H9 (cell line): ENCODE data around the gene ZBTB16. TPM values are rescaled to one million over a fixed set of nuclear protein-coding genes. Genes with fewer than 3 reads are reported as not detected.

Experiments
- DNase-seq: peaks from one replicate; pipeline ENCODE4 v3.0.0-alpha.2; 2017
- H2AFZ ChIP-seq: one replicate; pipeline ENCODE4 v1.6.1; 2013; ENCODE audit warnings: mild to moderate bottlenecking, low read length, control low read depth, moderate library complexity
- H2AK5ac ChIP-seq: 2 replicates; pipeline ENCODE4 v1.6.1; 2013; ENCODE audit warnings: low read length, control low read depth, mixed read lengths; ENCODE audit not compliant: insufficient read length
- H2BK120ac ChIP-seq: one replicate; pipeline ENCODE4 v1.6.1; 2013; ENCODE audit warnings: low read depth, mild to moderate bottlenecking, low read length, control low read depth, inconsistent platforms; ENCODE audit not compliant: poor library complexity, severe bottlenecking
- H2BK12ac ChIP-seq: 2 replicates; pipeline ENCODE4 v1.6.1; 2013; ENCODE audit warnings: low read length, control low read depth, mixed read lengths, low read depth; ENCODE audit not compliant: insufficient read length
- H2BK15ac ChIP-seq: 2 replicates; pipeline ENCODE4 v1.6.1; 2013; ENCODE audit warnings: low read depth, low read length, control low read depth
- H2BK20ac ChIP-seq: one replicate; pipeline ENCODE4 v1.6.1; 2013; ENCODE audit warnings: low read depth, mild to moderate bottlenecking, low read length, control low read depth, inconsistent platforms; ENCODE audit not compliant: poor library complexity, severe bottlenecking
- H2BK5ac ChIP-seq: 2 replicates; pipeline ENCODE4 v1.6.1; 2013; ENCODE audit warnings: low read length, control low read depth, mixed read lengths; ENCODE audit not compliant: insufficient read length
- H3K14ac ChIP-seq: 2 replicates; pipeline ENCODE4 v1.6.1; 2013; ENCODE audit warnings: low read length, control low read depth; ENCODE audit not compliant: insufficient read depth
- H3K18ac ChIP-seq: 2 replicates; pipeline ENCODE4 v1.6.1; 2013; ENCODE audit warnings: low read depth, mild to moderate bottlenecking, mixed read lengths, low read length, control low read depth; ENCODE audit not compliant: insufficient read length
- H3K23ac ChIP-seq: 2 replicates; pipeline ENCODE4 v1.6.1; 2013; ENCODE audit warnings: low read length, control low read depth, mixed read lengths, low read depth; ENCODE audit not compliant: insufficient read length
- H3K23me2 ChIP-seq: 2 replicates; pipeline ENCODE4 v1.6.1; 2013; ENCODE audit warnings: low read depth, mild to moderate bottlenecking, mixed read lengths, low read length, control low read depth; ENCODE audit not compliant: insufficient read length, poor library complexity, severe bottlenecking
- H3K27ac ChIP-seq: 2 replicates; pipeline ENCODE4 v1.5.1; 2013; ENCODE audit warnings: low read length, control low read depth, mixed read lengths, low read depth; ENCODE audit not compliant: insufficient read length
- H3K27me3 ChIP-seq: 2 replicates; pipeline ENCODE4 v1.6.1; 2013; ENCODE audit warnings: low read length, control low read depth, inconsistent platforms; ENCODE audit not compliant: insufficient read depth
- H3K4ac ChIP-seq: 2 replicates; pipeline ENCODE4 v1.6.1; 2013; ENCODE audit warnings: low read depth, mild to moderate bottlenecking, control low read depth, inconsistent platforms, low read length, moderate library complexity
- H3K4me1 ChIP-seq: 2 replicates; pipeline ENCODE4 v1.6.1; 2013; ENCODE audit warnings: low read length, control low read depth, inconsistent platforms; ENCODE audit not compliant: insufficient read depth
- H3K4me2 ChIP-seq: 2 replicates; pipeline ENCODE4 v1.6.1; 2013; ENCODE audit warnings: low read length, control low read depth, mixed read lengths; ENCODE audit not compliant: insufficient read length, insufficient read depth
- H3K56ac ChIP-seq: 2 replicates; pipeline ENCODE4 v1.6.1; 2013; ENCODE audit warnings: low read depth, mild to moderate bottlenecking, mixed read lengths, low read length, control low read depth; ENCODE audit not compliant: insufficient read length
- H3K79me1 ChIP-seq: 2 replicates; pipeline ENCODE4 v1.6.1; 2013; ENCODE audit warnings: low read depth, mild to moderate bottlenecking, moderate library complexity, low read length, control low read depth, inconsistent platforms; ENCODE audit not compliant: insufficient read depth, poor library complexity, severe bottlenecking
- H3K79me2 ChIP-seq: 2 replicates; pipeline ENCODE4 v1.6.1; 2013; ENCODE audit warnings: low read length, control low read depth, inconsistent platforms; ENCODE audit not compliant: insufficient read depth
- H3K9ac ChIP-seq: 2 replicates; pipeline ENCODE4 v1.6.1; 2013; ENCODE audit warnings: low read length, control low read depth, mixed read lengths; ENCODE audit not compliant: insufficient read length; ENCODE audit errors: extremely low read depth
- H3K9me3 ChIP-seq: one replicate; pipeline ENCODE4 v1.6.1; 2013; ENCODE audit warnings: low read depth, low read length, inconsistent platforms; ENCODE audit not compliant: control insufficient read depth
- H3T11ph ChIP-seq: one replicate; pipeline ENCODE4 v1.6.1; 2013; ENCODE audit warnings: mild to moderate bottlenecking, low read length, control low read depth, inconsistent platforms
- H4K20me1 ChIP-seq: one replicate; pipeline ENCODE4 v1.6.1; 2013; ENCODE audit not compliant: control insufficient read depth, insufficient read length, insufficient read depth
- H4K5ac ChIP-seq: 2 replicates; pipeline ENCODE4 v1.6.1; 2013; ENCODE audit warnings: low read depth, mild to moderate bottlenecking, mixed read lengths, low read length, control low read depth; ENCODE audit not compliant: insufficient read length
- H4K8ac ChIP-seq: replicated peaks from 2 replicates; pipeline ENCODE4 v1.6.1; 2013; ENCODE audit warnings: low read length, control low read depth, mixed read lengths, low read depth; ENCODE audit not compliant: insufficient read length
- H4K91ac ChIP-seq: 2 replicates; pipeline ENCODE4 v1.6.1; 2013; ENCODE audit warnings: low read depth, mild to moderate bottlenecking, moderate library complexity, mixed read lengths, low read length, control low read depth; ENCODE audit not compliant: insufficient read length
- H3K27ac Mint-ChIP-seq, 3 experiments: 2 replicates in 2 of 3; 3 replicates in 1 of 3; pipeline ENCODE4 v1.8.0; 2020 to 2021; ENCODE audit warnings: mixed read lengths in 3 of 3, mild to moderate bottlenecking in 1 of 3, moderate library complexity in 1 of 3
- H3K27me3 Mint-ChIP-seq: 2 replicates; pipeline ENCODE4 v1.8.0; 2021; ENCODE audit warnings: low read depth, mild to moderate bottlenecking, moderate library complexity, mixed read lengths
- H3K36me3 Mint-ChIP-seq, 3 experiments: 2 replicates in 2 of 3; 3 replicates in 1 of 3; pipeline ENCODE4 v1.8.0; 2020 to 2021; ENCODE audit warnings: low read depth in 3 of 3, mixed read lengths in 3 of 3; ENCODE audit not compliant: insufficient read depth in 1 of 3
- H3K4me1 Mint-ChIP-seq, 2 experiments: 2 replicates each; pipeline ENCODE4 v1.8.0; 2020; ENCODE audit warnings: mixed read lengths in 2 of 2
- H3K4me3 Mint-ChIP-seq, 2 experiments: 2 replicates in 1 of 2; 3 replicates in 1 of 2; pipeline ENCODE4 v1.8.0; 2020 to 2021; ENCODE audit warnings: mild to moderate bottlenecking in 2 of 2, mixed read lengths in 2 of 2, moderate library complexity in 1 of 2
- H3K9me3 Mint-ChIP-seq, 2 experiments: 2 replicates in 1 of 2; 3 replicates in 1 of 2; pipeline ENCODE4 v1.8.0; 2020; ENCODE audit warnings: mild to moderate bottlenecking in 2 of 2, mixed read lengths in 2 of 2, moderate library complexity in 1 of 2
- CTCF ChIP-seq: fragments of 200-600 bp; sonication (generic); conservative IDR thresholded peaks from 3 replicates; pipeline ENCODE4 v1.8.0; 2021; ENCODE audit warnings: antibody characterized with exemption, mild to moderate bottlenecking
- WGBS: extraction: QIAGEN DNeasy Blood & Tissue Kit; methylation state at CpG from one replicate; pipeline ENCODE4 v1.1.7; 2013; ENCODE audit warnings: missing lambda C conversion rate, low lambda C conversion rate, mixed read lengths; ENCODE audit not compliant: insufficient read length; ENCODE audit errors: extremely low coverage; 5-methylcytosine and 5-hydroxymethylcytosine counted together
- total RNA-seq: library from RNA; stranded (reverse); gene quantifications from 2 replicates; pipeline ENCODE4 v1.2.1, GENCODE V29; 2021

ZBTB16 gene
- total RNA-seq, 1 experiment from 2014 or later: not detected

- no peak for TF ChIP-seq CTCF
- no peak overlapping the region for H3K4me3 Mint-ChIP-seq
- H3K27ac Mint-ChIP-seq: no peak overlapping the region
These were observed 121.7 kb downstream of the ZBTB16 start for GRCh38 chr11:114181195-114181594.

More at GRCh38 chr11:114181195-114181594, 121.7 kb downstream of the ZBTB16 start:
- no peaks in the 10 kb centered on the region for H3K79me1 ChIP-seq
- no peak overlapping the region for H3K18ac ChIP-seq
- Mint-ChIP-seq H3K36me3 (no peaks in the 10 kb centered on the region), H3K27me3 (peaks cover 20% of the 10 kb centered on the region; the same call in 1 of the 2 replicates), H3K4me1 (peaks cover 5 to 12% of the 10 kb centered on the region in 2 experiments; a peak in 3 of 4 replicates), H3K9me3 (no peaks in the 10 kb centered on the region)
- no peaks in the 10 kb centered on the region for H3K27me3 ChIP-seq
- no peak overlapping the region for H3K4ac ChIP-seq
- H4K8ac ChIP-seq: no peak overlapping the region
- H3K4me2 ChIP-seq: no peak overlapping the region
- H3K56ac ChIP-seq: no peak overlapping the region
- H2BK12ac ChIP-seq: no peak overlapping the region
- H3K14ac ChIP-seq: no peak overlapping the region
- DNase-seq: no peak
- no CpG with 5 or more reads among the region's 3 CpGs for WGBS
- no peak overlapping the region for H3T11ph ChIP-seq
- H2BK5ac ChIP-seq: no peak overlapping the region
- no peaks in the 10 kb centered on the region for H3K23me2 ChIP-seq
- no peak overlapping the region for H4K91ac ChIP-seq
- H2BK20ac ChIP-seq: no peak overlapping the region
- H2AK5ac ChIP-seq: no peak overlapping the region
- no peak overlapping the region for H2BK120ac ChIP-seq
- no peaks in the 10 kb centered on the region for H3K4me1 ChIP-seq
- H3K9ac ChIP-seq: no peak overlapping the region
- H3K9me3 ChIP-seq: no peaks in the 10 kb centered on the region
- no peaks in the 10 kb centered on the region for H4K20me1 ChIP-seq
- H3K23ac ChIP-seq: no peak overlapping the region
- no peak overlapping the region for H2AFZ ChIP-seq
- H4K5ac ChIP-seq: no peak overlapping the region
- no peaks in the 10 kb centered on the region for H3K79me2 ChIP-seq
- H2BK15ac ChIP-seq: no peak overlapping the region
- no peak overlapping the region for H3K27ac ChIP-seq
